ENCODE data around the gene LAMB3. TPM values are rescaled to one million over a fixed set of nuclear protein-coding genes. Genes with fewer than 3 reads are reported as not detected.

The LAMB3 gene
- total RNA-seq, 2 donors from 2014 or later, result 92.5 to 110 TPM

GRCh38 chr1:209580577-209580976 is 71.6 kb downstream of the LAMB3 start:
- Histone ChIP-seq H3K27ac (no peak overlapping the region), H3K36me3 (no peaks in the 10 kb centered on the region), H3K27me3 (peaks cover 11% of the 10 kb centered on the region), H3K4me3 (no peak overlapping the region), H3K4me1 (no peaks in the 10 kb centered on the region), H3K9me3 (no peaks in the 10 kb centered on the region), H3K9ac (ENCODE audit: low read depth in 2 of 2, low read length in 2 of 2) (no peak overlapping the region)
- TF ChIP-seq CTCF (IDR thresholded peaks at IDR 0.05), result no peak
- DNase-seq, result no peak
- intact Hi-C loops (cut with DNase I), result no loop called here

GRCh38 chr1:209577346-209577745 is 74.9 kb downstream of the LAMB3 start:
- no peaks in the 10 kb centered on the region for H3K27me3 ChIP-seq
- intact Hi-C loops (cut with DNase I), result loop anchor here (5.0 kb wide), 2 partner anchors 50 to 170 kb away; no protein-coding TSS in a partner anchor
- no peak for DNase-seq

GRCh38 chr1:209576392-209577197 is 75.6 kb downstream of the LAMB3 start:
- H3K36me3 ChIP-seq, result no peaks in the 10 kb centered on the region
- TF ChIP-seq CTCF (IDR thresholded peaks at IDR 0.05), result peak; percentile 89
- no peaks in the 10 kb centered on the region for H3K9me3 ChIP-seq
- no peak overlapping the region for H3K4me3 ChIP-seq
- no peaks in the 10 kb centered on the region for H3K27me3 ChIP-seq
- DNase-seq, result peak; percentile 88
- H3K4me1 ChIP-seq, result no peaks in the 10 kb centered on the region
- intact Hi-C loops (cut with DNase I), result loop anchor here (1.0 to 5.0 kb wide), 3 partner anchors 51 to 171 kb away; no protein-coding TSS in a partner anchor
- H3K9ac ChIP-seq (ENCODE audit: low read depth in 2 of 2, low read length in 2 of 2), result no peak overlapping the region
- H3K27ac ChIP-seq, result no peak overlapping the region

More at GRCh38 chr1:209577346-209577745, 74.9 kb downstream of the LAMB3 start:
- no peak for TF ChIP-seq CTCF (IDR thresholded peaks at IDR 0.05)
- Histone ChIP-seq H3K27ac (no peak overlapping the region), H3K4me3 (no peak overlapping the region), H3K36me3 (no peaks in the 10 kb centered on the region), H3K9ac (ENCODE audit: low read depth in 2 of 2, low read length in 2 of 2) (no peak overlapping the region), H3K9me3 (no peaks in the 10 kb centered on the region), H3K4me1 (no peaks in the 10 kb centered on the region)

- TF ChIP-seq CTCF (IDR thresholded peaks at IDR 0.05), result no peak
- H3K27me3 ChIP-seq, result no peaks in the 10 kb centered on the region
- H3K9ac ChIP-seq (ENCODE audit: low read depth in 2 of 2, low read length in 2 of 2), result no peak overlapping the region
- DNase-seq, result no peak
- H3K4me3 ChIP-seq, result no peak overlapping the region
- no peaks in the 10 kb centered on the region for H3K36me3 ChIP-seq
- H3K27ac ChIP-seq, result no peak overlapping the region
- no peaks in the 10 kb centered on the region for H3K4me1 ChIP-seq
- intact Hi-C loops (cut with DNase I), result no loop called here
- no peaks in the 10 kb centered on the region for H3K9me3 ChIP-seq
Measured at GRCh38 chr1:209570743-209571142, 81.5 kb downstream of the LAMB3 start.

GRCh38 chr1:209569455-209570207 is 82.6 kb downstream of the LAMB3 start:
- Histone ChIP-seq H3K4me1 (no peaks in the 10 kb centered on the region), H3K9ac (ENCODE audit: low read depth in 2 of 2, low read length in 2 of 2) (no peak overlapping the region), H3K27me3 (peaks cover 5% of the 10 kb centered on the region), H3K9me3 (no peaks in the 10 kb centered on the region), H3K27ac (no peak overlapping the region), H3K36me3 (no peaks in the 10 kb centered on the region), H3K4me3 (no peak overlapping the region)
- intact Hi-C loops (cut with DNase I), result no loop called here
- DNase-seq, result peak; percentile 85
- TF ChIP-seq CTCF (IDR thresholded peaks at IDR 0.05), result peak; percentile 86

Data from colonic mucosa (tissue), 4 donors.